Measurements from ENCODE around the gene EIF6.

EIF6 gene

DNA sequence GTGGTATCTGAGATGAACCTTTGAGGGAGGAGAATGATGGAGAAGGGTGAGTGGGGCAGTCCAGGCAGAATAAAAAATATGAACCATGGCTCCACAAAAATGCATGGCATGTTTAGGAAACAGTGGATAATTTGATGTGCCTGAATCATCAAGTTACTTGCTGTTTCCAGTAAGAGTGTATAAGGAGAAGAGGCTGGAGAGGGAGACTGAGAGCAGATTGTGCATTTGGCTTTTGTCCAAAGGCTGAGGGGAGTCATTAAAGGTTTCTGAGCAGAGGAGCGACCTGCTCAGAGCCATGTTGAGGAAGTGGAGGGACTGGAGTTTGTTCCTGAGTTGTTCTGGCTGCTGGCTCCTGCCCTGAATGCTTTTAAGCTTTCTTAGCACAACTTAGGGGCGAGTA, 52.0 kb downstream of the EIF6 start:
- H3K4me3 ChIP-seq (replicated peaks; ENCODE audit: low read depth, low read length) = no peak overlapping the region
- TF ChIP-seq, protein P1, sequence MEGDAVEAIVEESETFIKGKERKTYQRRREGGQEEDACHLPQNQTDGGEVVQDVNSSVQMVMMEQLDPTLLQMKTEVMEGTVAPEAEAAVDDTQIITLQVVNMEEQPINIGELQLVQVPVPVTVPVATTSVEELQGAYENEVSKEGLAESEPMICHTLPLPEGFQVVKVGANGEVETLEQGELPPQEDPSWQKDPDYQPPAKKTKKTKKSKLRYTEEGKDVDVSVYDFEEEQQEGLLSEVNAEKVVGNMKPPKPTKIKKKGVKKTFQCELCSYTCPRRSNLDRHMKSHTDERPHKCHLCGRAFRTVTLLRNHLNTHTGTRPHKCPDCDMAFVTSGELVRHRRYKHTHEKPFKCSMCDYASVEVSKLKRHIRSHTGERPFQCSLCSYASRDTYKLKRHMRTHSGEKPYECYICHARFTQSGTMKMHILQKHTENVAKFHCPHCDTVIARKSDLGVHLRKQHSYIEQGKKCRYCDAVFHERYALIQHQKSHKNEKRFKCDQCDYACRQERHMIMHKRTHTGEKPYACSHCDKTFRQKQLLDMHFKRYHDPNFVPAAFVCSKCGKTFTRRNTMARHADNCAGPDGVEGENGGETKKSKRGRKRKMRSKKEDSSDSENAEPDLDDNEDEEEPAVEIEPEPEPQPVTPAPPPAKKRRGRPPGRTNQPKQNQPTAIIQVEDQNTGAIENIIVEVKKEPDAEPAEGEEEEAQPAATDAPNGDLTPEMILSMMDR (IDR thresholded peaks at IDR 0.05; ENCODE audit: low read depth, low read length, missing control alignments) = no peak
- no peak for DNase-seq (ENCODE audit: extremely low read depth, low read depth)

Measured in HFF-Myc (cell line).